Mucosa of stomach (tissue), 1 donor: ENCODE results near the gene ZNF148.
A peak's percentile ranks its signal among the peaks of the same experiment; 100 is the strongest.

Source experiments
- H3K27me3 ChIP-seq: one replicate; pipeline ENCODE4 v1.7.0; 2013; ENCODE audit warnings: mild to moderate bottlenecking, low read length; ENCODE audit not compliant: control insufficient read depth, insufficient read depth
- H3K36me3 ChIP-seq: one replicate; pipeline ENCODE4 v1.7.0; 2013; ENCODE audit warnings: low read length; ENCODE audit not compliant: control insufficient read depth, insufficient read depth
- H3K4me1 ChIP-seq: one replicate; pipeline ENCODE4 v1.7.0; 2013; ENCODE audit warnings: mild to moderate bottlenecking, low read length; ENCODE audit not compliant: control insufficient read depth, insufficient read depth
- H3K4me3 ChIP-seq: one replicate; pipeline ENCODE4 v1.7.0; 2013; ENCODE audit warnings: low read length
- H3K9ac ChIP-seq: one replicate; pipeline ENCODE4 v1.7.0; 2013; ENCODE audit warnings: mild to moderate bottlenecking, low read length, moderate library complexity
- H3K9me3 ChIP-seq: one replicate; pipeline ENCODE4 v1.7.0; 2013; ENCODE audit warnings: mild to moderate bottlenecking, low read length, moderate library complexity; ENCODE audit not compliant: control insufficient read depth
- donor health status: Pancreatic carcinoma.

Gene ZNF148

DNA sequence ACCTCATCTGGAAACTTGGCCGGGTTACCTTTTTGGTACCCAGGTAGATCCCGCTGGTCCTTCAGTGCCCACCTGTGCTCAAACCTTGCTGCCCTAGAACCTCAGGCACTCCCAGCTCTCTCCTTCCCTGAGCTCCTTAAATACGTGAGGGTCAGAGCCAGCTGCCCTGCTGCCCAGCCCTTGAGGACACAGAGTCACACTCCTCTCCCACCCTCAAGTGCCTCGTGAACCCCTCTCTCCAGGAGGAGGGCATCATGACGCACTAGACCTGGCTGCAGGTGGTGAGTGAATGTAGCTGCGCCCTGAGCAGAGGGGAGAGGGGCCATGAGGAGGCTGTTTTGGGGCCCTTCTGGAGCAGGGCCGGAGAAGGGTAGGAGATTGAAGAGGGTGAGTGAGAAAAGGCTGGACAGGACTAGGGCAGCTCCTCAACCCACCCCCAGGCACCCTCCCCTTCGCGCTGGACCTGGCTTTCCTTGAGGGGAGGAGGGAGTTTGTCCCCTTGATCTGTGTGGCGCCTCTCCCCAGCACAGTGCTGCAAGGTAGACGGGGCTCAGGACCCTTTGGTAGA, 163.5 kb downstream of the ZNF148 start:
- Histone ChIP-seq H3K9me3 (no peaks in the 10 kb centered on the region), H3K4me1 (peaks cover 35% of the 10 kb centered on the region), H3K27me3 (peaks cover 9% of the 10 kb centered on the region)

DNA sequence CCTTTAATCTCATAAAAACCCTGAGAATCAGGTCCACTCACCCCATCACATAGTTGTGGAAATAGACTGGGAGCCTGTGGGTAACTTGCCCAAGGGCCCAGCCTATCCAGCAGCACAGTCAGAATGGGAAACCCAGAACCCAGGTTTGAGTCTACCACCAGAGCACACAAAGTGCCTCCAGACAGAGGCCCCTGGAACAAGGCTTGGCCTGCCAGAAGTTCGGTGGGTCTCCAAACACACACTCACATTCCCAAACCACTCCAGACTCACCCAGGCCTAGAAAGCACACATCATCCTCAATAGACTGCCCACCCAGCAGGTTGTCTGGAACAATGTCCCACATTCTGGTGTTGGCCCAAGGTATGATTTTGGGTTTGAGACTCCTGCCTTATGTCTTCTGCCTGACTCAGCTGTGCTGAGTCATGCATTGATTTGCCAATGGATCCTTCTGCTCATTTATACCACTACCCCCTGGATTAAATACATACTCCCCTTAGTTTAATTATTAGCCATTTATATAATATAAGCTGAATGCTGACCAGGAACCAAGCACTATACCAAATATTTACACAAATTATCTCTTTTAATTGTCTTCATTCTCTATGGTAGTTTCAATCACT, 167.1 kb downstream of the ZNF148 start:
- Histone ChIP-seq H3K9me3 (no peaks in the 10 kb centered on the region), H3K27me3 (peaks cover 5% of the 10 kb centered on the region), H3K9ac (no peak overlapping the region)

More for the DNA sequence above, 163.5 kb downstream of the ZNF148 start:
- H3K4me3 ChIP-seq = peak overlapping the region; percentile 61
- H3K9ac ChIP-seq = peak overlapping the region; percentile 76
- H3K36me3 ChIP-seq = no peaks in the 10 kb centered on the region

DNA sequence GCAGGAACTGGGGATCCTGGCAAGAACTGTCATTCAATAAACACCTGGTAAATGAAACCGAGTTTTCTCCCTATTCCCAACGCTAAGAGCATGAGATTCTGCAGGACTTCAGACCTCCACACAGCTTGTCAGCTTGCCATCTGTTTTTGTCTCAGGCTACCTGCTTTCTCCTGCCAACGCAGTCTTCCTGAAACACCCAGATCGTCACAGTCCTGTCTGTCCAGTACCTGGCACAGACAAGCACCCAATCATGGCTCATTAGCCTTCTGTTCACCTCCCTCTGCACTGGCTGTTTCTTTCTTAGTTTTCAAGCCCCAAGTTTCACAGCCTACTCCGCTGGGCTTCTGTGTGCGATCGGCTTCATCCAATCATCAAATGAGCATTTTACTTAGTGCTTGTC, 167.6 kb downstream of the ZNF148 start:
- no peak overlapping the region for H3K9ac ChIP-seq
- H3K27me3 ChIP-seq = no peaks in the 10 kb centered on the region
- no peaks in the 10 kb centered on the region for H3K9me3 ChIP-seq
- no peak overlapping the region for H3K4me3 ChIP-seq
- no peaks in the 10 kb centered on the region for H3K36me3 ChIP-seq
- H3K4me1 ChIP-seq = peaks cover 35% of the 10 kb centered on the region

More for the DNA sequence above, 167.1 kb downstream of the ZNF148 start:
- peak overlapping the region; percentile 18 for H3K4me3 ChIP-seq
- no peaks in the 10 kb centered on the region for H3K36me3 ChIP-seq
- peaks cover 35% of the 10 kb centered on the region for H3K4me1 ChIP-seq

DNA sequence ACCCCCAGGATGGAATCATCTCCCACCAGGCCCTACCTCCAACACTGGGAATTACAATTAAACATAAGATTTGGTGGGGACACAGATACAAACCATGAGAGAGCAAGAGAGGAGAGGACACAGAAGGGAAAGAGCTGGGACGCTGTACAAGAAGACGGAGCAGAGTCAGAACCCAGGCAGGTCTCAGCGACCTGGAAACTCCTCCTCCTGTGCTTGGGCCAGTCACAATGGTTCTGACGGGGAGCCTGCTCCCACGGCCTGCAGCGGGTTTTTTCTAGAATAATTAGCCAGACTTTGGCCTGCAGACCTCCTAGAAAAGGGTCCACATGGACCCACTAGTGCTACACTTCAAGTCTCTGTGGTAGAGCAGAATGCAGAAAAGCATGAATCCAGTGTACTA, 168.2 kb downstream of the ZNF148 start:
- no peak overlapping the region for H3K9ac ChIP-seq
- H3K4me1 ChIP-seq = peaks cover 35% of the 10 kb centered on the region
- H3K4me3 ChIP-seq = no peak overlapping the region
- no peaks in the 10 kb centered on the region for H3K27me3 ChIP-seq
- no peaks in the 10 kb centered on the region for H3K36me3 ChIP-seq
- no peaks in the 10 kb centered on the region for H3K9me3 ChIP-seq

DNA sequence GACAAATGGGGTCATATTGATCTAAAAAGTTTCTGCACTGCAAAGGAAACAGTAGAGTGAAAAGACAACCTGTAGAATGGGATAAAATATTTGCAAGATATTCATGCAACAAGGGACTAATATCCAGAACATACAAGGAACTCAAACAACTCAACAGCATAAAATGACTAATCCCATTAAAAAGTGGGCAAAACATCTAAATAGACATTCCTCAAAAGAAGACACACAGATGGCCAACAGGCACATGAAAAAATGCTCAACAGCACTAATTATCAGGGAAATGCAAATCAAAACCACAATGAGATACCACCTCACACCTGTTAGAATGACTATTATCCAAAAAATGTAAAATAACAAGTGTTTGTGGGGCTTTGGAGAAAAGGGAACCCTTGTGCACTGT, 171.4 kb downstream of the ZNF148 start:
- H3K36me3 ChIP-seq = no peaks in the 10 kb centered on the region
- no peak overlapping the region for H3K4me3 ChIP-seq
- H3K9me3 ChIP-seq = no peaks in the 10 kb centered on the region
- no peaks in the 10 kb centered on the region for H3K27me3 ChIP-seq
- H3K9ac ChIP-seq = no peak overlapping the region
- peaks cover 19% of the 10 kb centered on the region for H3K4me1 ChIP-seq

DNA sequence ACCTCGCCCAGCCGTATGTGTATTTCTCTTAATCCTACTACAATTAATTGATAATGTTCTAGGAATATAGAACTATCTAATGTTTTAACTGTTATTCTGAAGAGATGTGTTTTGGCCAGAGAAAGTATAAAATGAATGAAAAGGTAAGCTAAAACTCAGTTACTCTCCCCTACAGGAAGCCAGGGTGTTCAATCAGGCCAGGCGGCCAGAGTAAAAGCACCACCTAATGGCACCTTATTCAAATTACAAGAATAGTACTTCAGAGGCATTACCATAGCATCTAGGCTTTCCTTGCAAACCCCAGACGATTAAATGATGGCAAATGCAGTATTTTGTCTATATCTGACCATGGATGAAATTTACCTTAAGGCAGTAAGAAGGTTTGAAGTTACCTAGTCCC, 172.9 kb downstream of the ZNF148 start:
- Histone ChIP-seq H3K4me1 (peaks cover 4% of the 10 kb centered on the region), H3K36me3 (no peaks in the 10 kb centered on the region), H3K4me3 (no peak overlapping the region), H3K27me3 (no peaks in the 10 kb centered on the region), H3K9ac (no peak overlapping the region), H3K9me3 (no peaks in the 10 kb centered on the region)

DNA sequence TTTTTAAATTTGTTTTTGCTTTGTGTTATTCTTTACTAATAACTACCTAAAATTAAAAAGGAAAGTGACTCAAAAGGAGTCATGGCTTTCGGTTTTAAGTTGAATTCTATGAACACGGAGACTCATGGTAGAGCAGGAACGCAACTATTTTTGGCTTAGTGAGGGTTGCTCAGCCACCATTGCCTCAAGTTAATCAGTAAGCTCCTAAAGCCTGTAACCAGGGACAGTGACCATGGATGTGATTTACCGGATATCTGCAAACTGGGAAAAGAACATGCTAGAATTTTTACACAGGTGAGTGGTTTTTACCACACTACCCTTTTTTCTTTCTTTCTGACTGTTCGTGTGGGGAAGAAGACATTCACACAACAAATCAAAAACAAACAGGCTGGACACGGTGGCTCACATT, 174.4 kb downstream of the ZNF148 start:
- Histone ChIP-seq H3K4me3 (no peak overlapping the region), H3K27me3 (no peaks in the 10 kb centered on the region), H3K4me1 (no peaks in the 10 kb centered on the region), H3K9me3 (no peaks in the 10 kb centered on the region), H3K9ac (no peak overlapping the region), H3K36me3 (no peaks in the 10 kb centered on the region)

DNA sequence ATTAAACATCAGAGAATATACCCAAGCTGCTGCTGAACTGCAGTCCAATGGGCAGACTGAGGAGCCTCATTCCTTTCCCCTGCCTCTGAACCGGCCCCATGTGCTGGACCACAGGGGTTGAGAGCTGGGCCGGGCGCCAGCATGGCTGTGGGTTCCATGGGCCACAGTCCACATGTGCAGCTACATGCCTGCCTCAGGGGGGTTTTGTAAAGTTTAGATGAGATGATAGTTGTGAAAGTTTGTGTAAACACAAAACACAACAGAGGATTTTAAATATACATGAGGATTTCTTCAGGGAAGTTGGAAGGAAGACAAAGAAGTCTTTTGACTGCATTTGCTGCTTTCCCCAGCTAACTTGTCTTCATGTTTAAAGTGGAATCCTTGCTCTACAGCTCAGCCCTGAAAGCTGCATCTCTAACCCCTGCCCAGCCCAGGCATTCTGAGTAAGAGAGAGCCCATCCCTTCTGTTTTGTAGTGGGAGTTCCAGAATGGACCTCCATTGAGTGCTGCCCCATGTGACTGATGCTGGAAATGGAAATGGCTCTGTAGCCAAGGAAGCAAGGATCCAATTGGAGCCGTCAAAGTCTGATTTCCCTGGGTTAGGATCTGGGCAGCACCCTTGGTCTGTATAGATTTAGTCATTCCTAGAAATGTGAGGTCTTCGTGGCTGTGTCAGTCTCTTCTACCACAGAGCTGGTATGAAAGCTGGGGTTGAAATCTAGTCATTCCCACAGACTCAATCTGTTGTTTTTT, 180.1 kb downstream of the ZNF148 start:
- no peak overlapping the region for H3K4me3 ChIP-seq
- no peaks in the 10 kb centered on the region for H3K4me1 ChIP-seq
- no peak overlapping the region for H3K9ac ChIP-seq

DNA sequence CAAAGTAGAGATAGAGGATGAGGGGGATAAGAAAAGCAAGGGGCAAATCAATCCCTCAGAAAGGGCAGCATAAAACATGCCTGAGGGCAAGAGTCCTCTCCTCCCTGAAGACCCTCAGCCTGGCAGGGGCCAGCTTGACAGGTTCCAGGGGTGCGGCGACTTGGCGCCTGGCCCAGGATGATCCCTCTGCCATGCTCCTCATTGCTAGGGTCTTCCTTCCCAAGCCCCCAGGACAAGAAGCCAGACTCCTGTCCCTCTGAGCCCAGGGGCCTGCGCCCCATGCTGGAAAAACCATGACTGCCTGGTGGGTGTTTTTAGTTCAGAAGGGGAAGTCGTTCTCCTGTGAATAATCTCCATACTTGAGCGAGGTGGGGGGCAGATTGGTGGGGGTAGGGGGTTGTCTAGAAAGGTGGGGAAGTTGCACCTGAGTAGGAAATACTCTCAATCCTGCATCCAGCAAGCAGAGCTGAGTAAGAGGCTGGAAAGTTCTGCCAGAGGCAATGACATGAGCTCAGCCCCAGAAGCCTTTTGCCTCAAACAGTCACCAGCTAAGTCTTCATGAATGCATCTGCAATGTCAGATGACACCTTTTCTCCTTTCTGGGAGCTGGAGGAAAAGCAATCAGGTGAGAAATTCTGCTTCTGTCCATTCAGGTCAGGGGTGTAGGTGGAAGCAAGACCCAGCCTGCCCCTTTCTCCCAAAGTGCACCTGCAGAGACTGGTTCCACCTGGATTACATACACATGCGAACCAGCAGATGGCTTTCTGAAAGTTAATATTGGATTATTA, 180.9 kb downstream of the ZNF148 start:
- H3K4me1 ChIP-seq = no peaks in the 10 kb centered on the region

More for the DNA sequence above, 180.1 kb downstream of the ZNF148 start:
- Histone ChIP-seq H3K36me3 (no peaks in the 10 kb centered on the region), H3K27me3 (no peaks in the 10 kb centered on the region), H3K9me3 (no peaks in the 10 kb centered on the region)

DNA sequence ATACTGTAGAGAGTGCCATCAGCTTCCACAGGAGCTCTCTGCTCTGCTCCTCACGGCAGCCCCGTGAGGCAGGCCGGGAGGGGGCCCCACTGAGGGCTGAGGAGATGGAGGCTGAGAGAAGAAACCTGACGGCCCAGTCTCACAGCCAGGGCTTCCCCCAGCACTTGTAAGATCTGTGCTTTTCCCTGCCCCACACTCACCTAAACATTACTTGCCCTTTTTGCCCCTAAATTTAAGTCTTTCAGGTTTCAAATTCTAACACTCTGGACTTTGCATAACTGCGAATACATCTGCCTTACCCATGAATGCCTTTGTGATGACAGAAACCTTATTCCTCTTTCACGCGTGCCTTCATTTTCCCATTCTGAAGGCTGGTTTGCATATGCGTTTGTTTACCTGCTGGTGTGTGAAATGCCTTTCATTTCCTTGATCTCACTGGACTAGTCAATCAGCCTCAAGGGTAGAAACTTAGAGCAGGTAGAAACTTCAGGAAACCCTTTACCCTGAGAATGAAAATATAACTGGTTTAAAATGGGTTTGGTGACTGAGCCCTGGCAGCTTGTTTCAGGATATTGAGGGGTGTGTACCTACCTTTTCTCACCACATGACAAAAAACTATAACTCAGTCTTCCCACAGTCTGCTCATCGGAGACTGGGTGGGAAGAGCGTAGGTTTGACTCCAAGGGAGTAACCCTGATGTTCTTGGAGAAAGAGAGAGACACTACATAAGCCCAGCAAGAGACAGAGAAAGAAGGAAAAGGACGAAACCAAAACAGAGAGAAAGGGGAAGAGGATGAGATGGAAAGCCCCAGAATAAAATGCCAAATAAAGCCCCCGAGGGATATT, 182.7 kb downstream of the ZNF148 start:
- Histone ChIP-seq H3K27me3 (no peaks in the 10 kb centered on the region), H3K9me3 (no peaks in the 10 kb centered on the region), H3K9ac (no peak overlapping the region), H3K36me3 (peaks cover 9% of the 10 kb centered on the region), H3K4me1 (no peaks in the 10 kb centered on the region), H3K4me3 (no peak overlapping the region)

More for the DNA sequence above, 180.9 kb downstream of the ZNF148 start:
- Histone ChIP-seq H3K9me3 (no peaks in the 10 kb centered on the region), H3K36me3 (peaks cover 7% of the 10 kb centered on the region), H3K9ac (no peak overlapping the region), H3K4me3 (no peak overlapping the region), H3K27me3 (no peaks in the 10 kb centered on the region)

DNA sequence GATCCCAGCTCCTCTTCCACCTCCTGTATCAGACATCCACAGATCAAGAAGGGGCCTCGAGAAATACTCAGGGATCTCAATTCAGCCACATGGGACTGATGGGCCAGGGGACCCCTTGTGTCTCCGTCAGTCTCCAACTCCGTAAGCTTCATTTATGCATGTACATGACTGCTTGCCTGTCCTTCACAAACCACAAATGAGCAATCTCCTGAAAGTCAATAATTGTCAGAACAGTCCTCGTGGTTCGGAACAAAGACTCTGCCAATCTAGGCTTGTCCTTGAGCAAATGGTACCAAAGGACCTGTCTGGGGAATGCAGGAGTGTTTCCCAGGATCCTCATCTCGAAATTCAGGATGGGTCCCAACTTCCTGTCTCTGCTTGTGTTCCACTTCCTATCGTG, 183.4 kb downstream of the ZNF148 start:
- H3K36me3 ChIP-seq = peaks cover 9% of the 10 kb centered on the region
- H3K9me3 ChIP-seq = no peaks in the 10 kb centered on the region
- no peaks in the 10 kb centered on the region for H3K4me1 ChIP-seq
- no peak overlapping the region for H3K4me3 ChIP-seq
- no peaks in the 10 kb centered on the region for H3K27me3 ChIP-seq
- no peak overlapping the region for H3K9ac ChIP-seq
